NT2/D1 (cell line): ENCODE data around the gene LRPPRC.

Experiments used
- SUZ12 ChIP-seq: IDR thresholded peaks from 2 replicates; pipeline ENCODE4 v1.6.1; 2011; ENCODE audit not compliant: insufficient read length, insufficient read depth; ENCODE audit errors: extremely low read depth
- YY1 ChIP-seq: IDR thresholded peaks from 2 replicates; pipeline ENCODE4 v1.6.1; 2011; ENCODE audit not compliant: insufficient read length, insufficient read depth
- ZNF274 ChIP-seq: IDR thresholded peaks from 2 replicates; pipeline ENCODE4 v1.6.1; 2011; ENCODE audit warnings: mild to moderate bottlenecking, low read depth, low read length

GRCh38 chr2:44005846-44006245 lies 10.1 kb upstream of the LRPPRC start:
- TF ChIP-seq ZNF274 (no peak), SUZ12 (no peak), YY1 (no peak)
